CD4-positive, alpha-beta T cell treated with Interleukin-12 subunit alpha and Interleukin-12 subunit beta, for 1 hour (primary cell): ENCODE results near the gene SCYGR3.

Experiments
- DNase-seq: peaks from one replicate; pipeline ENCODE4 v3.0.0-alpha.2; 2020

Gene SCYGR3

DNA sequence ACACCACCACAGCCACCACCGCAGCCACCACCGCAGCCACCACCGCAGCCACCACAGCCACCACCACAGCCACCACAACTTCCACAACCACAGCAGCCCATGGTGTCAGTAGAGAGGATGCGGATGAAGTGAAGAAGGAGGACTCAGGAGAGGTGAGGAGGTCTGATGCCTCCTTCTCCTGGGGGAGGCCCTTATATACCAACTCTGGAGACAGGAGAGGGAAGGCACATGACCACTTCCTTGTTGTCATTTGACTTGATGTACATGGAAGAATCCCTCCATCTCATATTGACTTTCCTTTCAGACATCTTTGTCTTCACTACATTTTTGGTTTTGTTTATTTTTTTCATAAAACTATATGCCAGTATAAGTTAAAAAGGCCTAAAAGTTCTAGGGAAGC, at the start of gene SCYGR3:
SCYGR3 (minus strand) TSS at position 101 of the 400 bp plus-strand sequence; CDS start at position 101, 0 bp downstream.
- DNase-seq, result no peak

GRCh38 chr2:227661827-227662226, 47.2 kb upstream of the SCYGR3 start:
- DNase-seq, result no peak

GRCh38 chr2:227661025-227661649, 46.5 kb upstream of the SCYGR3 start:
- DNase-seq, result no peak

- DNase-seq, result no peak
Measured at GRCh38 chr2:227657199-227657845, 42.7 kb upstream of the SCYGR3 start.

DNA sequence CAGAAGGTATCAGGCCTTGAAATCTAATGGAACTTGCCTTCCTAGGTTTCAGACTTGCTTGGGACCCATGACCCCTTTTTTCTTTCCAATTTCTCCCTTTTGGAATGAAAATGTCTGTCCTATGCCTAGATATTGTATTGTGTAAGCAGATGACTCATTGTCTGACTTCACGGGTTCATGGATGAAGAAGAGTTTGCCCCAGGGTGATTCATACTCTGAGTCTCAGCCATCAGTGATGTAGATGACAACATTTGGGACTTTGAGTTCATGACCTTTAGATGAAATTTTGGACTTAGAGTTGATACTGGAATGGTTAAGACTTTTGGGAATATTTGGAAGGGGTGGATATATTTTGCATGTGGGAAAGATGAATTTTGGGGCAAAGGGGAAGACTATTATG, 40.8 kb upstream of the SCYGR3 start:
- no peak for DNase-seq

DNA sequence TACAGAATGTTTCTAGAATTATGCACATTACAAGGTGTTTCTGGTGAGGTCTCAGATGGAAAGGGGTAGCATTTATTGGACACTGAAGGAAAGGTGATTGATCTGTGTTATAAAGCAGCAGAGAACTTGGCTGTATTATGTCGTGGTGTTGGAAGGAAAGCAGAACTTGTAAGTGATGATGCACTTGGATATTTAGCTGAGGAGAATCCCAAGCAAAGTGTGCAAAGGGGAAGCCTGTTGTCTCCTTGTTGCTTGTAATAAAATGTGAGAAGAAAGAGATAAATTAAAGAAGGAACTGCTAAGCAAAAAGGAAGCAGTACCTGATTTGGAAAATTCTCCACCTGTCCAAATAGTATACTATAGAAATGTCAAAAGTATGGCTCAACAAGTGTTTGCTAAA, 39.8 kb upstream of the SCYGR3 start:
- DNase-seq, result no peak

- no peak for DNase-seq
Measured at GRCh38 chr2:227653419-227653818, 38.8 kb upstream of the SCYGR3 start.

DNA sequence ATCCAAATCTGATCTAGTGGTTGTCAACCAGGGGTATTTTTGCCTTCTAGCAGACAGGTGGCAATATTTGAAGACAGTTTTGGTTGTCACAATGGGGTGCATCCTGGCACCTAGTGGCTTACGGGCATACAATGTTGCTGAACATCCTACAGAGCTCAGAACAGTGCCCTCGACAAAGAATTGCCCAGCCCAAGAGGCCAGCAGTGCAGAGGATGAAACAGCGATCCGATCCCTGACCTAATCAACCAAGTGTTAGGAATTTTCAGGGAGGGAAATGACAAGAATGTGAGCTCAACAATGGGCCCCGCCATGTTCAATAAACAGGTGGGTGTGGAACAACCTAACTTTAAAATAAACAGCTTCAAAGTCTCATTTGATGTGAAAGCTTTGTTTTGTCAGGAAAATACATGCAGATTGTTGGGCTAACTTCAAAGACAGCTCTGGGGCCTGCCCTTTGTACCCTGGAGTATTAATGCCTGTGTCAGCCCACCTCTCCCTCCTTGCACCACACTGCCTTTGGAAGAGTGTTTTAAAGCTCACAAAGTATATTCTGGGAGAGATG, 29.4 kb upstream of the SCYGR3 start:
- no peak for DNase-seq

- DNase-seq, result no peak
Measured at GRCh38 chr2:227642656-227643055, 28.0 kb upstream of the SCYGR3 start.

DNA sequence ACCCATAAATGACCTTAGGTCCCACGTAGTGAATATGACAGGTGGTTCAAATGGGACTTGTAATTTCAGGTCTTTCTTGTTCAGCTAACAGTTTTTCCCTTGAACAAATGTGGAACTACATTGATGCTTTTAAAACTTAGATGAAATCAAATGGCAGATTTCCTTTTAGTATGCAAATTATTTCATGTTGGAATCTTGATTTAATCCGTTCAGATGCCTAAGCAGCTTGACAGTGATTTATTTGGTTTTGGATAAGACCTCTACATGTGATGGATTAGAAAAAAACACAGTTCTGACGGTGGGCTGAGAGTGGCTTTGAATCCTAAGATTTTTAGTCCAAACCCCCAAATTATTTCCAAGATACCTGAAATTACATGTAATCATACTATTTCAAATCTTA, 19.6 kb upstream of the SCYGR3 start:
- no peak for DNase-seq

- DNase-seq, result no peak
Measured at GRCh38 chr2:227632827-227633226, 18.2 kb upstream of the SCYGR3 start.

- DNase-seq, result no peak
Measured at GRCh38 chr2:227630322-227630721, 15.7 kb upstream of the SCYGR3 start.

GRCh38 chr2:227629435-227629834, 14.8 kb upstream of the SCYGR3 start:
- DNase-seq, result no peak

GRCh38 chr2:227627769-227628168, 13.1 kb upstream of the SCYGR3 start:
- DNase-seq, result no peak

- no peak for DNase-seq
Measured at GRCh38 chr2:227626580-227627151, 12.0 kb upstream of the SCYGR3 start.

DNA sequence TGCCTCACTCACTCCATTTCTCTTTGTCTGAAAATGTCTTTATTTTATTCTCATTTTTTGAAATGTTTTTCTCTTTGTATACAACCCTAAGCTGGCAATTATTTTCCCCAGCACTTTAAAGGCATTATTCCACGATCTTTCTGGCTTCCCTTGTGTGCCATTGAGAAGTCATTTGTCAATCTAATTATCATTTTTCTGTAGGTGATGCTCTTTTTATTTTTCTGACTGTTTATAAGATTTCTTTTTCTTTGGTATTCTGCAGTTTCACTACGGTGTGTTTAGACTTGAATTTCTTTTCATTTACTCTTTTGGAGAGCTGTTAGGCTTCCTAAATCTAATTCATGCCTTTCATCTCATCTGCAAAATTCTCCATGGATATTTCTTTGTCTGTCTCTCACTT, 10.8 kb upstream of the SCYGR3 start:
- no peak for DNase-seq

DNA sequence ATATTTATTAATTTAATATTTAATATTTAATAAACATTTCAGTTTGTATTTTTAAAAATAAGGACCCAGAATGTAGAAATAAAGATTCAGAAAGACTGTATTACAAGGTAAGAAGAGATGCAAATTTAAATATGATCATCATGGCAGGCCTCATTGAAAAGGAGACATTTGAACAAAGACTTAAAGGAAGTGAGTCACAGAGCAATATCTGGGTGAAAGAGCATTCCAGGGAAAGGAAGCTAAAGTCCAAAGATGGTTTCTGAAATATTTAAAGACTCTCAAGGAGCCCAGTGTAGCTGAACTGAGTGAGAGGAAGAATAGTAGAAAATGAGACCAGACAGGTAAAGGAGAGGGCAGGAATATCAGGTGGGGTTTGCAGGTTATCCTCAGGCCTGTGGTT, 8.6 kb upstream of the SCYGR3 start:
- no peak for DNase-seq

DNA sequence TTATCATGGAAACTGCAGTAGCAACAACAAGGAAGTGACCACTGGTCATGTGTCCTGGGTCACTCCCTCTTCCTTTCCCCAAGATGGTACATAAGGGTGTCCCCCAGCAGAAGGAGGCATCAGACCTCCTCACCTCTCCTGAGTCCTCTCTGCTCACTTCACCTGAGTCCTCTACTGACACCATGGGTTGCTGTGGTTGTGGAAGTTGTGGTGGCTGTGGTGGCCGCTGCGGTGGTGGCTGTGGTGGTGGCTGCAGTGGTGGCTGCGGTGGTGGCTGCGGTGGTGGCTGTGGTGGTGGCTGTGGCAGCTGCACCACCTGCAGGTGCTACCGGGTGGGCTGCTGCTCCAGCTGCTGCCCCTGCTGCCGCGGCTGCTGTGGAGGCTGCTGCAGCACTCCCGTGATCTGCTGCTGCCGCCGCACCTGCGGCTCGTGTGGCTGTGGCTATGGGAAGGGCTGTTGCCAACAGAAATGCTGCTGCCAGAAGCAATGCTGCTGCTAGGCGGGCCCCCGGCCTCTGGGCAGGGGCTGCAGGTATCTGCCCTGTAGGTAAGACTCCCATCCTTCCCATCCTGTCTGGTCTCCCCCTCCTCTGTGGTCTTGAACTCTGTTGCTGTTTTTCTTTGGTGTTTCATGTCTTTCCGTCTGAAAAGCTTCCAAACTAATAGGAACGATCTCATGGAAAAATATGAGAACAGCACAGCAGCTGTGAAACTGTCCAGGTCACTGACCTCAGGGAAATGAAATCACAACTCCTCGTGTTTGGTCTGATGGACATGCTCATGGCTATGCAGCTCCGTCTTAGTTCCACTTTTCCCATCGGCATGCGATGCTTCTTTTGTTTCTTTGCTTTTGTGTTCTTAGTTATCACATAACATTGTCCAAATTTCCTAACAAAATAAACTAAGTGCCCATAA, 2.9 kb upstream of the SCYGR3 start, which contains the start of gene SCYGR4:
SCYGR4 (plus strand) TSS at position 183 of the 915 bp plus-strand sequence; CDS start at position 183, 0 bp downstream.
- no peak for DNase-seq

DNA sequence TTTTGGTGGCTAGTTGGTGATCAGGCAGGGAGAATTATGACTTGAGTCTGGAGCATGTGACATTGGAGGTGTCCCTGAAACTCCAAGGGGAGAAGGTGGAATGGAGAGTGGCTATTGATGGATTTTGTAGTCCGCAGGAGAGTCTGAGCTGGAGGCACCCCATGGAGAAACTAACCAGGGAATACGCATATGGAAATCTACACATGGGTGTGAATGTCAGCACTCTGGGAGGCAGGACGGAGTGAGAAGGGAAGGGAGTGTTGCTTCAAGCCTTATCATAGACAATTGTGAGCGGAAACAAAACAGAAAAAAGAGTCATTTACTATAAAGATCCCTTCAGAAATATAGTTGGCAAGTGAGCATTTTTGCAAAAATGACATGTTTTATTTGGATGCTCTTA, 2.0 kb upstream of the SCYGR3 start:
- no peak for DNase-seq

DNA sequence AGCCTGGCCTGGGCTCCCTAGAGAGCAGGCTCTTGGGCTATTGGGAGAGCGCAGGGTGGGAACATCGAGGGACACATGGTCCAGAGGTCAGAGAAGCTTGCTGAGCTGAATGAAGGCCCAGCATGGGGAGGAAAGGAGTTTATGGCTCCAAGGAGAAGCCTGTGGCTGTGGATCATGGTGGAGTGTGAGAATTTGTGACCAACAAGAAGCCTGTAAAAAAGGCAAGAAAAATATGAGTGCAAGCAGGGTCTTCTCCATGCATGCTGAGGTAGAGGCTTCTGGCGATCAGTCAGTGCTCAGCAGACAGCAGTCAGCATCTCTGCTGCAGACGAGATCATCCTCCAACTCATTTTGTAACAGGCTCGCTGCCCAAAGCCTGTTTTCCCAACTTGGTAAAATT, 1.3 kb upstream of the SCYGR3 start:
- no peak for DNase-seq

- no peak for DNase-seq
Measured at GRCh38 chr2:227615181-227615580, 541 bp upstream of the SCYGR3 start.

DNA sequence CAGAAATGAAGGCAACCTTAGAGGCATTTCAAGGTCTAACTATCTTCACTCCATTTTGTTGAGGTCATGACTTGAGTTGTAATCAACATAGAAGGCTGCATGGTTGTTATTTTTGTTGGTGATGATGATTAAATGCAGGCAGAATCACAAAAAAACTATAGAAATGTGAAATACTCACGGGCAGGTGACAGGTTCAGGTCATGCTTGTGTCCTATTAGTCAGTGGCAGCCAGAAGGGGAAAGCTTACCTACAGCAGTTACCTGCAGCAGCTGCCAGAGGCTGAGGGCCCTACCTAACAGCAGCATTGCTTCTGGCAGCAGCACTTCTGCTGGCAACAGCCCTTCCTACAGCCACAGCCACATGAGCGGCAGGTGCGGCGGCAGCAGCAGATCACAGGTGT, 394 bp downstream of the SCYGR3 start:
- no peak for DNase-seq

DNA sequence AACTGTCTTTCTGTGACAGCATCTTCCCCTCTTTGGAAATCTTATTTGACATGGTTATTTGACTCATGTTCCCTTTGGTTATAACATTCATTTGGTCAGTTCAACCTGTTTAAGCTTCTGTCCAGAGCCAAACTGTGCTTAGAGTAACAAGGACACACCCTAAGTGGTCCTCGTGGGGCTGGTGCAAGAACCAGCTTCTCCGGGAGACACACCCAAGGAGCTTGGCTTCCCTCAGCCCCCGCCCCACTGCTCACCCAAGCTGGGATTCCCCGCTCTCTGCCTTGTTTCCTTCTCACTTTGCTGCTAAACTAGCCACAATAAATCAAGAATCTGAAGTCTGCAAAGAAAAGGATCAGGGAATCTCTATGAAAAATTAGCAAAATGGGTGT, 1.4 kb downstream of the SCYGR3 start:
- DNase-seq, result no peak
